ENCODE results near the gene ABHD6. TPM values are rescaled to one million over a fixed set of nuclear protein-coding genes. Genes with fewer than 3 reads are reported as not detected.

ABHD6 gene
- total RNA-seq (5.4 and 5.8 TPM in 2 replicates), polyA plus RNA-seq (7.5 and 8.3 TPM in 2 replicates), polyA minus RNA-seq (17.1 and 17.6 TPM in 2 replicates), Bru-seq, nascent RNA (percentile 47 among the genes with signal in this experiment), BruChase-seq, experiment 1, labeled RNA remaining after a 6-hour chase (percentile 40 among the genes with signal in this experiment), BruChase-seq, experiment 2, labeled RNA remaining after a 2-hour chase (percentile 50 among the genes with signal in this experiment)
- 6.8 and 7.9 TPM in 2 replicates for polyA plus RNA-seq (2011; cell fraction: cytosol; rRNA removed)
- polyA plus RNA-seq (2011; cell fraction: nucleus; rRNA removed), result 6.6 and 8.9 TPM in 2 replicates
- 4.5 and 4.6 TPM in 2 replicates for polyA plus RNA-seq (2012)
- polyA minus RNA-seq (2011; cell fraction: cytosol; rRNA and poly(A)+ RNA removed), result 18.3 TPM
- 3.1 and 6.3 TPM in 2 replicates for polyA minus RNA-seq (2011; cell fraction: nucleus; rRNA and poly(A)+ RNA removed)
- long read RNA-seq, transcript ABHD6-205 (10 exons, 2,482 nt), result major isoform, 5 of 46 reads
- long read RNA-seq, partial matches to known transcripts, result 0 of 46 reads
- long read RNA-seq, other reads (novel, unspliced or antisense), result 38 of 46 reads

- peak; percentile 66 for DNase-seq (ENCODE audit: low read depth, low spot score)
- Histone ChIP-seq H3K4me3 (replicated peaks in 1 of 3; ENCODE audit: insufficient read depth in 1 of 3, low read depth in 1 of 3, low read length in 3 of 3) (peak within 1 kb of the TSS; percentile 65 to 73 (median 71)), H3K9me1 (replicated peaks; ENCODE audit: control insufficient read depth, extremely low read depth, insufficient read depth, low read length) (no peaks in the 10 kb centered on the region), H3K9me3 (replicated peaks; ENCODE audit: control insufficient read depth, insufficient read depth, low read length) (no peaks in the 10 kb centered on the region), H3K79me2 (ENCODE audit: control insufficient read depth, insufficient read depth, low read length) (no peaks in the 10 kb centered on the region), H4K20me1 (replicated peaks; ENCODE audit: control insufficient read depth, extremely low read depth, insufficient read depth, low read length) (no peaks in the 10 kb centered on the region), H3K4me1 (ENCODE audit: control insufficient read depth, extremely low read depth, insufficient read depth, low read length) (peaks cover 6% of the 10 kb centered on the region), H3K27me3 (ENCODE audit: control insufficient read depth in 2 of 2, insufficient read depth in 2 of 2, low read length in 2 of 2) (peaks cover 4 to 6% of the 10 kb centered on the region in 2 experiments), H3K36me3 (ENCODE audit: control insufficient read depth in 2 of 2, extremely low read depth in 1 of 2, insufficient read depth in 2 of 2, low read length in 2 of 2) (no peaks in the 10 kb centered on the region), H3K27ac (ENCODE audit: insufficient read depth, low read depth, low read length) (peak within 1 kb of the TSS; percentile 25), H2AFZ (ENCODE audit: low read depth, low read length) (peak within 1 kb of the TSS; percentile 98), H3K4me2 (ENCODE audit: insufficient read depth, low read length) (peak within 1 kb of the TSS; percentile 81), H3K9ac (replicated peaks; ENCODE audit: extremely low read depth, insufficient read depth, low read length) (peak within 1 kb of the TSS; percentile 49)
- CTCF ChIA-PET, result interaction anchor here (0.7 to 4.3 kb wide), 9 partner anchors 19 to 68 kb away, joined by 3 to 19 read pairs (median 5); partner anchors contain the start of genes HTD2 and RPP14
- dilution Hi-C loops (cut with MboI; ENCODE audit: extremely low pct_ligation_motif_present, low sequenced_read_pairs), result no loop called here
- FAIRE-seq, result peak; percentile 59
- BruUV-seq (replicated peaks), result no TSS peak
- POLR2A ChIA-PET, result no interaction called here
- peak; percentile 41 for TF ChIP-seq POLR2A (IDR thresholded peaks at IDR 0.05; ENCODE audit: low read depth, low read length)
- TF ChIP-seq JUN (IDR thresholded peaks at IDR 0.05; ENCODE audit: borderline replicate concordance, insufficient read depth, insufficient read length, low read depth), result no peak
- TF ChIP-seq FOS (IDR thresholded peaks at IDR 0.05; ENCODE audit: borderline replicate concordance, insufficient read depth, low read length), result no peak
- TF ChIP-seq MYC (IDR thresholded peaks at IDR 0.05; ENCODE audit: low read depth, low read length), result no peak
- peak; percentile 18 for TF ChIP-seq POLR2AphosphoS5 (IDR thresholded peaks at IDR 0.05; ENCODE audit: insufficient read depth, low read depth, low read length)
- TF ChIP-seq GATA2 (IDR thresholded peaks at IDR 0.05; ENCODE audit: insufficient read depth, insufficient read length, low read depth, low read length), result no peak
- no peak for TF ChIP-seq MAX (IDR thresholded peaks at IDR 0.05; ENCODE audit: insufficient read depth, insufficient read length)
- peak in 1 of 2 donors; percentile 17 for TF ChIP-seq CTCF (IDR thresholded peaks at IDR 0.05; ENCODE audit: extremely low read depth in 1 of 2, insufficient read depth in 1 of 2, low read depth in 1 of 2, low read length in 2 of 2)
- TF ChIP-seq EZH2 (IDR thresholded peaks at IDR 0.05; ENCODE audit: borderline replicate concordance, low read depth, low read length, severe bottlenecking), result no peak
- intact Hi-C loops (cut with micrococcal nuclease), result loop anchor here (1.0 to 2.0 kb wide), 3 partner anchors 35 to 69 kb away; partner anchors contain the start of genes HTD2 and RPP14
Observed at GRCh38 chr3:58237238-58237940, at the start of gene ABHD6. ABHD6 (plus strand) TSS chr3:58237792; CDS start chr3:58256587, 18,795 bp downstream.
